Keratinocyte (primary cell): Measurements from ENCODE around the gene SH3BGRL3. TPM values are rescaled to one million over a fixed set of nuclear protein-coding genes. Genes with fewer than 3 reads are reported as not detected.

Experiments used
- DNase-seq: peaks from one replicate; pipeline ENCODE4 v3.0.0-alpha.2; 2011; ENCODE audit warnings: low read depth, missing footprints, low spot score
- FAIRE-seq: peaks from 2 replicates; lab custom pipeline; 2011; peaks lifted over from hg19 to GRCh38; lab: Jason Lieb, UNC
- H2AFZ ChIP-seq: 2 replicates; pipeline ENCODE4 v1.6.0; 2012; ENCODE audit warnings: low read length, control low read depth, inconsistent platforms; ENCODE audit not compliant: control insufficient read depth
- H3K27ac ChIP-seq: 2 replicates; pipeline ENCODE4 v1.5.1; 2011; ENCODE audit warnings: low read length; ENCODE audit not compliant: control insufficient read depth, insufficient read depth
- H3K27me3 ChIP-seq: 3 replicates; pipeline ENCODE4 v1.6.0; 2011; ENCODE audit warnings: low read length; ENCODE audit not compliant: control insufficient read depth, insufficient read depth; ENCODE audit errors: extremely low read depth
- H3K36me3 ChIP-seq, 2 experiments: 2 replicates in 1 of 2; 3 replicates in 1 of 2; pipeline ENCODE4 v1.5.1; 2011; ENCODE audit warnings: low read length in 2 of 2, mild to moderate bottlenecking in 1 of 2; ENCODE audit not compliant: control insufficient read depth in 2 of 2, insufficient read depth in 2 of 2; ENCODE audit errors: extremely low read depth in 1 of 2
- H3K4me1 ChIP-seq: 3 replicates; pipeline ENCODE4 v1.5.1; 2011; ENCODE audit warnings: low read length; ENCODE audit not compliant: control insufficient read depth, insufficient read depth; ENCODE audit errors: extremely low read depth
- H3K4me2 ChIP-seq: 3 replicates; pipeline ENCODE4 v1.6.0; 2011; ENCODE audit warnings: low read depth, low read length; ENCODE audit not compliant: control insufficient read depth, insufficient read depth; ENCODE audit errors: extremely low read depth
- H3K4me3 ChIP-seq, 3 experiments: fragments of 200-600 bp in 1 of 3; sonication (generic) in 1 of 3; 2 replicates in 2 of 3; 3 replicates in 1 of 3; pipeline ENCODE4 v1.5.1; 2011 to 2016; ENCODE audit warnings: low read length in 3 of 3, mild to moderate bottlenecking in 3 of 3, control low read depth in 2 of 3, inconsistent platforms in 1 of 3, low read depth in 1 of 3, mixed read lengths in 1 of 3, mixed run types in 1 of 3, moderate library complexity in 1 of 3; ENCODE audit not compliant: control insufficient read depth in 2 of 3, insufficient read depth in 2 of 3; ENCODE audit errors: extremely low read depth in 1 of 3
- H3K79me2 ChIP-seq: 2 replicates; pipeline ENCODE4 v1.6.0; 2012; ENCODE audit warnings: low read length; ENCODE audit not compliant: control insufficient read depth, insufficient read depth
- H3K9ac ChIP-seq: 3 replicates; pipeline ENCODE4 v1.6.0; 2011; ENCODE audit warnings: low read length; ENCODE audit not compliant: control insufficient read depth, insufficient read depth; ENCODE audit errors: extremely low read depth
- H3K9me1 ChIP-seq: 3 replicates; pipeline ENCODE4 v1.6.0; 2011; ENCODE audit warnings: low read length; ENCODE audit not compliant: control insufficient read depth, insufficient read depth; ENCODE audit errors: extremely low read depth
- H3K9me3 ChIP-seq: 2 replicates; pipeline ENCODE4 v1.5.1; 2012; ENCODE audit warnings: low read depth, low read length; ENCODE audit not compliant: control insufficient read depth
- H4K20me1 ChIP-seq: 3 replicates; pipeline ENCODE4 v1.6.0; 2011; ENCODE audit warnings: low read length; ENCODE audit not compliant: control insufficient read depth, insufficient read depth; ENCODE audit errors: extremely low read depth
- CTCF ChIP-seq, 3 experiments: IDR thresholded peaks in 1 of 3; conservative IDR thresholded peaks in 1 of 3; optimal IDR thresholded peaks in 1 of 3; 2 replicates in 2 of 3; 3 replicates in 1 of 3; pipeline versions ENCODE3 to v1.5.1; 2011; ENCODE audit warnings: low read length in 3 of 3, mild to moderate bottlenecking in 3 of 3, moderate library complexity in 2 of 3, control low read depth in 1 of 3, inconsistent platforms in 1 of 3; ENCODE audit not compliant: insufficient read depth in 2 of 3; ENCODE audit errors: extremely low read depth in 1 of 3
- EZH2 ChIP-seq: IDR thresholded peaks from one replicate; pipeline ENCODE4 v1.6.1; 2012; ENCODE audit warnings: inconsistent platforms, mild to moderate bottlenecking, low read length, moderate library complexity
- dilution Hi-C: fragments of 300-500 bp; cut with MboI; formaldehyde crosslinking; loops from one replicate; pipeline ENCODE4 v1.7.0; 2020; ENCODE audit warnings: low sequenced_read_pairs; ENCODE audit not compliant: extremely low pct_ligation_motif_present
- polyA plus RNA-seq, 5 experiments: library from polyadenylated mRNA; depleted of rRNA in 3 of 5; stranded (reverse) in 3 of 5; stranded (forward) in 1 of 5; unstranded in 1 of 5; fragments of >200 nt; gene quantifications; 1 replicate in 1 of 5; 2 replicates in 3 of 5; 3 replicates in 1 of 5; pipeline versions ENCODE4 v1.2.1 to v1.2.3, GENCODE V29; 2011 to 2012; ENCODE audit warnings: missing spikeins in 2 of 5, low read depth in 1 of 5, low replicate concordance in 1 of 5

The SH3BGRL3 gene
- polyA plus RNA-seq, 1 donor (not counting 4 experiments of a cell fraction or from before 2014, with no cell fraction given), result 196 TPM

- H3K4me2 ChIP-seq, result no peak overlapping the region
- H3K4me3 ChIP-seq, result no peak overlapping the region
- peaks cover 0 to 24% of the 10 kb centered on the region in 2 experiments for H3K36me3 ChIP-seq
- DNase-seq (no peak), FAIRE-seq (no peak)
- H2AFZ ChIP-seq, result no peak overlapping the region
- no peaks in the 10 kb centered on the region for H3K9me1 ChIP-seq
- H3K9me3 ChIP-seq, result no peaks in the 10 kb centered on the region
- H3K27me3 ChIP-seq, result no peaks in the 10 kb centered on the region
- no peaks in the 10 kb centered on the region for H3K79me2 ChIP-seq
- no peak overlapping the region for H3K27ac ChIP-seq
- no peak overlapping the region for H3K9ac ChIP-seq
- H4K20me1 ChIP-seq, result no peaks in the 10 kb centered on the region
- TF ChIP-seq CTCF (optimal IDR thresholded peaks at IDR 0.05 in 1 of 3, IDR thresholded peaks at IDR 0.05 in 1 of 3, conservative IDR thresholded peaks at IDR 0.05 in 1 of 3; ENCODE audit: extremely low read depth in 1 of 3, insufficient read depth in 2 of 3, low read length in 3 of 3) (no peak), EZH2 (no peak)
- dilution Hi-C loops, result no loop called here
- H3K4me1 ChIP-seq, result peaks cover 11% of the 10 kb centered on the region
Observed at GRCh38 chr1:26323382-26323781, 43.5 kb downstream of the SH3BGRL3 start.

- H3K79me2 ChIP-seq, result no peaks in the 10 kb centered on the region
- no peak overlapping the region for H3K4me3 ChIP-seq
- TF ChIP-seq EZH2, result no peak
- no peak for TF ChIP-seq CTCF (optimal IDR thresholded peaks at IDR 0.05 in 1 of 3, IDR thresholded peaks at IDR 0.05 in 1 of 3, conservative IDR thresholded peaks at IDR 0.05 in 1 of 3; ENCODE audit: extremely low read depth in 1 of 3, insufficient read depth in 2 of 3, low read length in 3 of 3)
- no peak overlapping the region for H2AFZ ChIP-seq
- no peaks in the 10 kb centered on the region for H3K27me3 ChIP-seq
- no peak overlapping the region for H3K4me2 ChIP-seq
- DNase-seq (no peak), FAIRE-seq (no peak)
- H3K27ac ChIP-seq, result no peak overlapping the region
- H3K9me3 ChIP-seq, result no peaks in the 10 kb centered on the region
- H4K20me1 ChIP-seq, result no peaks in the 10 kb centered on the region
- no peaks in the 10 kb centered on the region for H3K9me1 ChIP-seq
- H3K4me1 ChIP-seq, result peaks cover 11% of the 10 kb centered on the region
- H3K9ac ChIP-seq, result no peak overlapping the region
- dilution Hi-C loops, result no loop called here
- H3K36me3 ChIP-seq, result peaks cover 0 to 24% of the 10 kb centered on the region in 2 experiments
Observed at GRCh38 chr1:26324550-26324949, 44.7 kb downstream of the SH3BGRL3 start.
